H1 (cell line): Measurements from ENCODE around the gene DFFA. TPM values are rescaled to one million over a fixed set of nuclear protein-coding genes. Genes with fewer than 3 reads are reported as not detected.

Source experiments
- CTCF ChIA-PET: fragments of 300-600 bp; sonication (Branson Sonifier 250); formaldehyde crosslinking; loops from one replicate; lab custom pipeline; 2021; ENCODE audit not compliant: partially characterized antibody; lab: Charles Lee
- POLR2A ChIA-PET: fragments of 300-600 bp; sonication (Branson Sonifier 250); formaldehyde crosslinking; loops from one replicate; lab custom pipeline; 2021; ENCODE audit warnings: inconsistent platforms; ENCODE audit not compliant: partially characterized antibody; lab: Charles Lee
- DNase-seq, 2 experiments: peaks; one replicate each; pipeline versions ENCODE4 v3.0.0 to v3.0.0-alpha.2; 2010 to 2022; ENCODE audit warnings: low spot score in 2 of 2, low read depth in 1 of 2, mixed read lengths in 1 of 2
- FAIRE-seq: peaks from 2 replicates; lab custom pipeline; 2011; peaks lifted over from hg19 to GRCh38; lab: Jason Lieb, UNC
- H2AFZ ChIP-seq: 2 replicates; pipeline ENCODE4 v1.8.1; 2012; ENCODE audit warnings: low read length, inconsistent platforms
- H2AK5ac ChIP-seq: 2 replicates; pipeline ENCODE4 v1.6.1; 2013; ENCODE audit warnings: low read depth, low read length
- H2BK120ac ChIP-seq: replicated peaks from 2 replicates; pipeline ENCODE3; 2013; ENCODE audit warnings: low read depth, low read length, inconsistent platforms
- H2BK12ac ChIP-seq: 2 replicates; pipeline ENCODE4 v1.6.1; 2013; ENCODE audit warnings: low read depth, low read length
- H2BK15ac ChIP-seq: 2 replicates; pipeline ENCODE4 v1.6.1; 2013; ENCODE audit warnings: low read length
- H2BK20ac ChIP-seq: 2 replicates; pipeline ENCODE4 v1.6.1; 2013; ENCODE audit warnings: low read length
- H2BK5ac ChIP-seq: 2 replicates; pipeline ENCODE4 v1.6.1; 2013; ENCODE audit warnings: low read depth, low read length
- H3K14ac ChIP-seq: 2 replicates; pipeline ENCODE4 v1.6.1; 2013; ENCODE audit warnings: inconsistent platforms; ENCODE audit not compliant: insufficient read length
- H3K18ac ChIP-seq: 2 replicates; pipeline ENCODE4 v1.6.1; 2013; ENCODE audit warnings: low read length; ENCODE audit errors: extremely low read depth
- H3K23ac ChIP-seq: 2 replicates; pipeline ENCODE4 v1.6.1; 2013; ENCODE audit warnings: inconsistent platforms; ENCODE audit not compliant: insufficient read length
- H3K23me2 ChIP-seq: 2 replicates; pipeline ENCODE4 v1.6.1; 2013; ENCODE audit warnings: low read depth, low read length
- H3K27ac ChIP-seq: 2 replicates; pipeline ENCODE4 v1.6.1; 2011; ENCODE audit warnings: low read depth, low read length, inconsistent platforms
- H3K27me3 ChIP-seq, 4 experiments: replicated peaks in 1 of 4; 1 replicate in 1 of 4; 2 replicates in 3 of 4; pipeline versions ENCODE4 v1.6.1 to v1.8.1; 2011 to 2013; ENCODE audit warnings: low read length in 3 of 4, mild to moderate bottlenecking in 3 of 4, inconsistent platforms in 2 of 4, mixed read lengths in 2 of 4, moderate library complexity in 1 of 4; ENCODE audit not compliant: control insufficient read depth in 3 of 4, insufficient read depth in 3 of 4; ENCODE audit errors: extremely low read depth in 1 of 4
- H3K36me3 ChIP-seq, 4 experiments: 2 replicates each; pipeline versions ENCODE4 v1.6.1 to v1.8.1; 2011 to 2013; ENCODE audit warnings: mild to moderate bottlenecking in 4 of 4, low read length in 3 of 4, moderate library complexity in 2 of 4, control low read depth in 1 of 4, inconsistent platforms in 1 of 4; ENCODE audit not compliant: insufficient read depth in 4 of 4, control insufficient read depth in 2 of 4
- H3K4ac ChIP-seq: replicated peaks from 2 replicates; pipeline ENCODE3; 2013; ENCODE audit warnings: low read length, low read depth, mixed read lengths, inconsistent platforms; ENCODE audit not compliant: insufficient read length
- H3K4me1 ChIP-seq, 4 experiments: replicated peaks in 1 of 4; 1 replicate in 1 of 4; 2 replicates in 3 of 4; pipeline versions ENCODE4 v1.6.1 to v1.8.1; 2011 to 2013; ENCODE audit warnings: low read length in 3 of 4, inconsistent platforms in 2 of 4, mixed read lengths in 1 of 4; ENCODE audit not compliant: insufficient read depth in 4 of 4, control insufficient read depth in 3 of 4
- H3K4me2 ChIP-seq, 2 experiments: 2 replicates each; pipeline versions ENCODE4 v1.6.1 to v1.8.1; 2011 to 2013; ENCODE audit warnings: low read depth in 2 of 2, low read length in 2 of 2, control low read depth in 1 of 2, inconsistent platforms in 1 of 2, mild to moderate bottlenecking in 1 of 2; ENCODE audit not compliant: insufficient read depth in 1 of 2
- H3K4me3 ChIP-seq, 4 experiments: fragments of 200-600, 300-600 bp in 1 of 4; sonication (generic), shearing (Covaris generic), sonication (Bioruptor Twin) in 1 of 4; 2 replicates each; pipeline versions ENCODE4 v1.5.1 to v1.8.1; 2011 to 2016; ENCODE audit warnings: low read length in 4 of 4, low read depth in 3 of 4, control low read depth in 2 of 4, inconsistent platforms in 2 of 4, mild to moderate bottlenecking in 2 of 4, mixed read lengths in 1 of 4, moderate library complexity in 1 of 4; ENCODE audit not compliant: insufficient read depth in 2 of 4; ENCODE audit errors: extremely low read depth in 1 of 4
- H3K56ac ChIP-seq: replicated peaks from 2 replicates; pipeline ENCODE3; 2013; ENCODE audit warnings: low read depth, mild to moderate bottlenecking, mixed read lengths, low read length, inconsistent platforms; ENCODE audit not compliant: insufficient read length
- H3K79me1 ChIP-seq: 2 replicates; pipeline ENCODE4 v1.6.1; 2013; ENCODE audit warnings: low read depth, low read length, control low read depth
- H3K79me2 ChIP-seq, 2 experiments: 2 replicates each; pipeline versions ENCODE4 v1.6.1 to v1.8.1; 2012 to 2013; ENCODE audit warnings: low read length in 2 of 2, mild to moderate bottlenecking in 2 of 2, inconsistent platforms in 1 of 2; ENCODE audit not compliant: insufficient read depth in 2 of 2, control insufficient read depth in 1 of 2
- H3K9ac ChIP-seq, 4 experiments: replicated peaks in 1 of 4; 1 replicate in 1 of 4; 2 replicates in 3 of 4; pipeline versions ENCODE4 v1.6.1 to v1.8.1; 2011 to 2013; ENCODE audit warnings: low read depth in 3 of 4, low read length in 3 of 4, control low read depth in 2 of 4, mild to moderate bottlenecking in 2 of 4, moderate library complexity in 2 of 4, inconsistent platforms in 1 of 4; ENCODE audit errors: extremely low read depth in 1 of 4
- H3K9me3 ChIP-seq, 2 experiments: 2 replicates each; pipeline versions ENCODE4 v1.6.1 to v1.8.1; 2012 to 2013; ENCODE audit warnings: mild to moderate bottlenecking in 2 of 2, moderate library complexity in 2 of 2, control low read depth in 1 of 2, inconsistent platforms in 1 of 2, low read depth in 1 of 2, low read length in 1 of 2, mixed read lengths in 1 of 2; ENCODE audit not compliant: insufficient read depth in 2 of 2
- H4K20me1 ChIP-seq, 2 experiments: replicated peaks in 1 of 2; 2 replicates each; pipeline versions ENCODE3 to v1.8.1; 2011 to 2013; ENCODE audit warnings: inconsistent platforms in 2 of 2, low read length in 2 of 2, mild to moderate bottlenecking in 1 of 2; ENCODE audit not compliant: insufficient read depth in 2 of 2, control insufficient read depth in 1 of 2
- H4K5ac ChIP-seq: 2 replicates; pipeline ENCODE4 v1.6.1; 2013; ENCODE audit warnings: low read length, low read depth, mixed read lengths, inconsistent platforms; ENCODE audit not compliant: insufficient read length
- H4K8ac ChIP-seq: 2 replicates; pipeline ENCODE4 v1.8.0; 2013; ENCODE audit warnings: mild to moderate bottlenecking, moderate library complexity, low read length, inconsistent platforms; ENCODE audit not compliant: insufficient read depth; ENCODE audit errors: extremely low read depth
- H4K91ac ChIP-seq: replicated peaks from 2 replicates; pipeline ENCODE3; 2013; ENCODE audit warnings: low read length, mixed read lengths, inconsistent platforms; ENCODE audit not compliant: insufficient read length
- PHF8 ChIP-seq: fragments of 200-600 bp; sonication (generic); conservative IDR thresholded peaks from 2 replicates; pipeline ENCODE4 v1.7.1; 2012; ENCODE audit warnings: low read depth, mild to moderate bottlenecking, inconsistent platforms, low read length, moderate library complexity
- POLR2AphosphoS5 ChIP-seq: IDR thresholded peaks from 2 replicates; pipeline ENCODE4 v1.6.1; 2011; ENCODE audit warnings: low read depth, low read length
- WGBS, 2 experiments: shearing (Covaris generic) in 1 of 2; methylation state at CpG; one replicate each; pipeline versions ENCODE4 v1.1.6 to v1.1.7; 2013 to 2015; ENCODE audit warnings: low lambda C conversion rate in 2 of 2, mixed read lengths in 2 of 2, inconsistent platforms in 1 of 2, low coverage in 1 of 2, missing lambda C conversion rate in 1 of 2; ENCODE audit not compliant: insufficient replicate concordance in 2 of 2, insufficient coverage in 1 of 2, insufficient read length in 1 of 2; ENCODE audit errors: extremely low coverage in 1 of 2, missing lambda C conversion rate in 1 of 2; 5-methylcytosine and 5-hydroxymethylcytosine counted together
- polyA plus RNA-seq, 7 experiments: library from polyadenylated mRNA; depleted of rRNA in 3 of 7; stranded (reverse) in 5 of 7; unstranded in 2 of 7; fragments of >200 nt in 5 of 7; fragments of 200-250 nt in 2 of 7; gene quantifications; 1 replicate in 5 of 7; 2 replicates in 1 of 7; 4 replicates in 1 of 7; pipeline versions ENCODE4 v1.2.1 to v1.2.3, GENCODE V29; 2011 to 2013; ENCODE audit warnings: missing spikeins in 2 of 7, mixed read lengths in 2 of 7
- total RNA-seq: library from RNA; stranded (reverse); fragmentation: NEBNext Ultra II Directional; extraction: Animal tissue kit (Norgen Biotek cat#: 25700); gene quantifications from 2 replicates; pipeline ENCODE4 v1.2.1, GENCODE V29; 2021

Gene DFFA
- total and polyA plus RNA-seq, 2 of the 8 experiments (the other 6 are each of a cell fraction or from before 2014, with no cell fraction given), result 34.3 to 79.9 TPM

DNA sequence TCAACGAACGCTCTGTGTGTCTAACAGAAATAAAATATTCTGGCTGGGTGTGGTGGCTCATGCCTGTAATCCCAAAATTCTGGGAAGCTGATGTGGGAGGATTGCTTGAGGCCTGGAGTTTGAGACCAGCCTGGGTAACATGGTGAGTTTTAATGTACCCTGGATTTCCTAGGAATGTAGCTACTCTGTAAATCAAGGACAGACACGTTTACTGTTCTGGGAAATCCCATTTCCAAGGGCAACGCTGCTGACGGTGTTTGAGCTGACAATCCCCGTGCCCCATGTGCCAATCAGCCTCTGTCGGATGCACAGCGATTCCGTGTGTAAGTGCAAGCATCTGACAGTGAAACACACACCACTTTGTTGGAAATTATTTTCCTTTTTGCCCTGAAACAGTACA is 14.5 kb downstream of the DFFA start:
- Histone ChIP-seq H3K56ac (no peak overlapping the region), H3K36me3 (peaks cover 13 to 48% (median 21%) of the 10 kb centered on the region in 4 experiments; a peak in 7 of 8 replicates), H3K23me2 (no peaks in the 10 kb centered on the region), H2AFZ (no peak overlapping the region), H3K18ac (no peak overlapping the region), H2BK120ac (no peak overlapping the region), H3K23ac (no peak overlapping the region), H4K8ac (no peak overlapping the region), H2AK5ac (no peak overlapping the region), H3K14ac (no peak overlapping the region), H2BK15ac (no peak overlapping the region), H2BK12ac (no peak overlapping the region), H3K9me3 (no peaks in the 10 kb centered on the region), H3K27ac (no peak overlapping the region), H3K4me3 (no peak overlapping the region), H4K91ac (no peak overlapping the region), H3K4me1 (no peaks in the 10 kb centered on the region), H3K4ac (no peak overlapping the region), H3K4me2 (no peak overlapping the region), H2BK20ac (no peak overlapping the region), H3K9ac (no peak overlapping the region; a peak in 1 of 7 replicates), H4K20me1 (peaks cover 0 to 6% of the 10 kb centered on the region in 2 experiments), H3K27me3 (no peaks in the 10 kb centered on the region), H2BK5ac (no peak overlapping the region), H3K79me1 (no peaks in the 10 kb centered on the region), H4K5ac (no peak overlapping the region), H3K79me2 (no peaks in the 10 kb centered on the region)
- FAIRE-seq, result no peak
- no peak for DNase-seq
- WGBS, 2 experiments, result 94% methylated on average over 9 of the region's 9 CpGs; no CpG with 5 or more reads in 1 of the 2 experiments
- ChIA-PET POLR2A (interaction anchor here (0.9 to 7.9 kb wide), 8 partner anchors 8 to 59 kb away, joined by 3 to 67 read pairs (median 14); partner anchors contain the start of genes CORT, DFFA and PGD), CTCF (interaction anchor here (0.6 to 7.4 kb wide), 5 partner anchors 21 to 184 kb away, joined by 3 to 43 read pairs (median 6); partner anchors contain the start of gene CENPS)
- no peak for TF ChIP-seq PHF8
- TF ChIP-seq POLR2AphosphoS5, result peak; percentile 40; the same call in 1 of the 2 replicates
